Measurements from ENCODE around the gene COASY. TPM values are rescaled to one million over a fixed set of nuclear protein-coding genes. Genes with fewer than 3 reads are reported as not detected.

COASY gene
- total RNA-seq, 4 donors from 2014 or later, result 46.4 to 91.7 (median 57.6) TPM

DNA sequence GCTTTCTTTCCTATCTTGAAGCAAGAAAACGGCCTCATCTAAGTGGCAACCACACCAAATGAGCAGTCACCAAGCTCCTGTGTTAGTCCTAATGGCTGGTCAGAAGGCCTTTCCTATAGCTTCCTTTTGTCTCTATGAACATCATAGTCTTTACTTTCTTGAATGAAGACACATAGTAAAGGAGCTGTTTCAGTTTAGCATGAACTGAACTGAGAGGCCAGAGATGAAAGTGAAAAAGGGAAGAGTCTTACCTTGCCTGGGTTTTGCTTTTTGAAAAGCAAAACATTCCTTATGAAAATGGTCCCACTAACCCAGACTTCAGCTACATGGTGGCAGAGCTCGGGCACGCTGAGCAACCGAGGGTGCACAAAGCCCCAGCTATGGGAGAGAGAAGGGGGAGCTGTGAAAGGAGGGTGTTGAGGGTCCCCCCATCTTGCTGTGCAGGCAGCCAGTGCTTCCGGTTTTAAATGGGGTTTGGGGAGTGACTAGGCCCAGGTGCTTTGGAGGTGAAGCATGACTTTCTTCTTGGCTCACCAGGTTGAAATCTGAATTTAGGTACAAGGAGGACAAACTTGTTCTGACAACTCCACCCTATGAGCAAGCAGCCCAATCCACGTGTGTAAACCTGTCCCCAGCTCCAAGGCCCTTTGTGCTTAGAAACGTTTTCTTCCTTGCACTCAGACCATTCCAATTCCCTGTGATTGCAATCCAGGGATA, 24.7 kb downstream of the COASY start:
- no peaks in the 10 kb centered on the region for H3K27me3 ChIP-seq
- H3K36me3 ChIP-seq, result peaks cover 0 to 73% (median 32%) of the 10 kb centered on the region in 4 donors
- no peak overlapping the region for H3K27ac ChIP-seq
- 55 to 68% methylated on average over 3 to 7 of the region's 7 CpGs for WGBS, 2 donors (ENCODE audit: low coverage in 1 of 2)
- H3K4me1 ChIP-seq, result peaks cover 0 to 6% (median 0%) of the 10 kb centered on the region in 4 donors
- no peak overlapping the region for H3K4me3 ChIP-seq
- intact Hi-C loops (cut with DNase I; ENCODE audit: low total_unique reads), result loop anchor here (10.0 kb wide), 1 partner anchor 178 kb away; the partner anchor contains the start of gene RAMP2
- no peaks in the 10 kb centered on the region for H3K9me3 ChIP-seq
- TF ChIP-seq, protein P1, sequence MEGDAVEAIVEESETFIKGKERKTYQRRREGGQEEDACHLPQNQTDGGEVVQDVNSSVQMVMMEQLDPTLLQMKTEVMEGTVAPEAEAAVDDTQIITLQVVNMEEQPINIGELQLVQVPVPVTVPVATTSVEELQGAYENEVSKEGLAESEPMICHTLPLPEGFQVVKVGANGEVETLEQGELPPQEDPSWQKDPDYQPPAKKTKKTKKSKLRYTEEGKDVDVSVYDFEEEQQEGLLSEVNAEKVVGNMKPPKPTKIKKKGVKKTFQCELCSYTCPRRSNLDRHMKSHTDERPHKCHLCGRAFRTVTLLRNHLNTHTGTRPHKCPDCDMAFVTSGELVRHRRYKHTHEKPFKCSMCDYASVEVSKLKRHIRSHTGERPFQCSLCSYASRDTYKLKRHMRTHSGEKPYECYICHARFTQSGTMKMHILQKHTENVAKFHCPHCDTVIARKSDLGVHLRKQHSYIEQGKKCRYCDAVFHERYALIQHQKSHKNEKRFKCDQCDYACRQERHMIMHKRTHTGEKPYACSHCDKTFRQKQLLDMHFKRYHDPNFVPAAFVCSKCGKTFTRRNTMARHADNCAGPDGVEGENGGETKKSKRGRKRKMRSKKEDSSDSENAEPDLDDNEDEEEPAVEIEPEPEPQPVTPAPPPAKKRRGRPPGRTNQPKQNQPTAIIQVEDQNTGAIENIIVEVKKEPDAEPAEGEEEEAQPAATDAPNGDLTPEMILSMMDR (IDR thresholded peaks at IDR 0.05), result no peak
- no peak for TF ChIP-seq POLR2A (IDR thresholded peaks at IDR 0.05)
- TF ChIP-seq POLR2AphosphoS5 (IDR thresholded peaks at IDR 0.05), result no peak
- TF ChIP-seq EP300 (IDR thresholded peaks at IDR 0.05; ENCODE audit: low read depth), result no peak
- in situ Hi-C loops (cut with MboI; ENCODE audit: low pct_ligation_motif_present in 1 of 4, low pct_unique_long_range_greater_than_20kb in 1 of 4, low sequenced_read_pairs in 3 of 4), result loop anchor here in 3 of 4 donors (25.0 kb wide), 1 partner anchor 101 kb away; the partner anchor contains the start of genes CCR10 (in 3 of the 3), CNTNAP1 (in 3 of the 3) and PLEKHH3 (in 3 of the 3)
- no peak for DNase-seq

DNA sequence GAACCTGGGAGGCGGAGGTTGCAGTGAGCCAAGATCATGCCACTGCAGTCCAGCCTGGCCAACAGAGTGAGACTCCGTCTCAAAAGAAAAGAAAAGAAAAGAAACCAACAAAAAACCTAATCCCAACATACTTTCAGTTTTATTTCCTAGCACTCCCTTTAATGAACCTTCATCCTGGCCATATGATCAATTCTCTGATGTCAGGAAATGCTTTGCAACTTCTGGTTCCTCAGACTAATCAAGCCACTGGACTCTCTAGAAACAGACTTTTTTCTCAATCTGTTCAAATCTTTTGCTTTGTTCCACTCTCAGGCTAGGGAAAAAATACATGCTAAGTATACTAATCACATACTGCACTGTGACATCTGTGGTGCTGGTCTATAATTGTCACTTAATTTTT, 28.9 kb downstream of the COASY start:
- Histone ChIP-seq H3K9me3 (no peaks in the 10 kb centered on the region), H3K4me1 (no peaks in the 10 kb centered on the region), H3K4me3 (no peak overlapping the region), H3K27ac (no peak overlapping the region), H3K36me3 (peaks cover 0 to 45% (median 14%) of the 10 kb centered on the region in 4 donors), H3K27me3 (no peaks in the 10 kb centered on the region)
- TF ChIP-seq POLR2AphosphoS5 (IDR thresholded peaks at IDR 0.05), result no peak
- TF ChIP-seq, protein P1 (IDR thresholded peaks at IDR 0.05), result no peak
- no peak for TF ChIP-seq EP300 (IDR thresholded peaks at IDR 0.05; ENCODE audit: low read depth)
- no peak for TF ChIP-seq POLR2A (IDR thresholded peaks at IDR 0.05)
- in situ Hi-C loops (cut with MboI; ENCODE audit: low pct_ligation_motif_present in 1 of 4, low pct_unique_long_range_greater_than_20kb in 1 of 4, low sequenced_read_pairs in 3 of 4), result loop anchor here in 3 of 4 donors (25.0 kb wide), 1 partner anchor 96 kb away; the partner anchor contains the start of genes CCR10 (in 3 of the 3), CNTNAP1 (in 3 of the 3) and PLEKHH3 (in 3 of the 3)
- intact Hi-C loops (cut with DNase I; ENCODE audit: low total_unique reads), result no loop called here
- 91 to 100% methylated on average over 1 to 2 of the region's 2 CpGs for WGBS, 2 donors (ENCODE audit: low coverage in 1 of 2)
- DNase-seq, result no peak

DNA sequence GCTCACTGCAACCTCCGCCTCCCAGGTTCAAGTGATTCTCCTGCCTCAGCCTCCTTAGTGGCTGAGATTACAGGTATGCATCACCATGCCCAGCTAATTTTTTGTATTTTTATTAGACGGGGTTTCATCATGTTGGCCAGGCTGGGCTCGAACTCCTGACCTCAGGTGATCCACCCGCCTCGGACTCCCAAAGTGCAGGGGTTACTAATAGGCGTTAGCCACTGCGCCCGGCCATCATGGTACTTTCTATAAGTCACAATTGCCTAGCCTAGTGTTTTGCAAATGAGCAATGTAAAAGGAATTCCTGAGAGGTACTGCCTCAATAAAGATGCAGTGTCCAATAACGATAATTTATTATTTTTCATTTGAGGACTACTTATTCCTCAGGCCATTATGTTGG, 29.5 kb downstream of the COASY start:
- Histone ChIP-seq H3K4me3 (no peak overlapping the region), H3K4me1 (no peaks in the 10 kb centered on the region), H3K36me3 (peaks cover 0 to 44% (median 14%) of the 10 kb centered on the region in 4 donors), H3K27me3 (no peaks in the 10 kb centered on the region), H3K9me3 (no peaks in the 10 kb centered on the region), H3K27ac (no peak overlapping the region)
- in situ Hi-C loops (cut with MboI; ENCODE audit: low pct_ligation_motif_present in 1 of 4, low pct_unique_long_range_greater_than_20kb in 1 of 4, low sequenced_read_pairs in 3 of 4) (loop anchor here in 3 of 4 donors (25.0 kb wide), 1 partner anchor 96 kb away; the partner anchor contains the start of genes CCR10 (in 3 of the 3), CNTNAP1 (in 3 of the 3) and PLEKHH3 (in 3 of the 3)), intact Hi-C loops (cut with DNase I; ENCODE audit: low total_unique reads) (no loop called here)
- TF ChIP-seq, protein P1 (IDR thresholded peaks at IDR 0.05), result no peak
- TF ChIP-seq POLR2A (IDR thresholded peaks at IDR 0.05) (no peak), EP300 (IDR thresholded peaks at IDR 0.05; ENCODE audit: low read depth) (no peak), POLR2AphosphoS5 (IDR thresholded peaks at IDR 0.05) (no peak)
- 90% methylated on average over 6 to 9 of the region's 9 CpGs for WGBS, 2 donors (ENCODE audit: low coverage in 1 of 2)
- DNase-seq, result no peak

DNA sequence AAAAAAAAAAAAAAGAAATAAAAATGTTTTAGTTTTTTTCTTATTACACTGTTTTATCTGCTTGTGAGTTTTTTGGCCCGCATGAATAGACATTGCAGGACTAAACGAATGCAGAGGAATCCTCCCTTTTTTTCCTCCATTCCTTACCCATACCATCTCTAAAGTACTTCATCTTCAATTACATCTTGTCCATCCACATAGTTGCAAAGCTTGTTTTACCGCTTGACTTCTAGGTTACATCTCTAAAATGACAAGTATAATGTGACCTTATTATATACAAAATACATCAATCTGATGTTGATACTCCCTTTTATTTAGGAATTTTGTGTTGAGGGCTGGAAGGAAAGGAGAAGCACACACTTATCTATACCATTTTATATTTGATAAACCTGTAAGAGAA, 34.4 kb downstream of the COASY start:
- peaks cover 5 to 13% (median 6%) of the 10 kb centered on the region in 4 donors for H3K4me1 ChIP-seq
- WGBS, 2 donors (ENCODE audit: low coverage in 1 of 2), result 71 to 93% methylated on average over 3 of the region's 3 CpGs

More for the DNA sequence above, 34.4 kb downstream of the COASY start:
- Histone ChIP-seq H3K4me3 (no peak overlapping the region), H3K27ac (no peak overlapping the region), H3K36me3 (peaks cover 0 to 7% (median 3%) of the 10 kb centered on the region in 4 donors), H3K27me3 (no peaks in the 10 kb centered on the region), H3K9me3 (no peaks in the 10 kb centered on the region)
- no peak for DNase-seq
- intact Hi-C loops (cut with DNase I; ENCODE audit: low total_unique reads) (no loop called here), in situ Hi-C loops (cut with MboI; ENCODE audit: low pct_ligation_motif_present in 1 of 4, low pct_unique_long_range_greater_than_20kb in 1 of 4, low sequenced_read_pairs in 3 of 4) (loop anchor here in 3 of 4 donors (25.0 kb wide), 1 partner anchor 91 kb away; the partner anchor contains the start of genes CCR10 (in 3 of the 3), CNTNAP1 (in 3 of the 3) and PLEKHH3 (in 3 of the 3))
- TF ChIP-seq POLR2A (IDR thresholded peaks at IDR 0.05), result no peak
- TF ChIP-seq, protein P1 (IDR thresholded peaks at IDR 0.05), result no peak
- no peak for TF ChIP-seq EP300 (IDR thresholded peaks at IDR 0.05; ENCODE audit: low read depth)
- no peak for TF ChIP-seq POLR2AphosphoS5 (IDR thresholded peaks at IDR 0.05)

Measured in transverse colon (tissue), 4 donors.